GM15510 (cell line): ENCODE data around the gene CSF3R.

Experiments
- POLR2A ChIP-seq: IDR thresholded peaks from 3 replicates; pipeline ENCODE4 v1.6.1; 2011; ENCODE audit warnings: borderline replicate concordance; ENCODE audit not compliant: insufficient read length; ENCODE audit errors: extremely low read depth

The CSF3R gene

GRCh38 chr1:36482724-36483388 is at the start of gene CSF3R:
TSS of gene CSF3R (minus strand) at chr1:36482913. CDS start at chr1:36479496, 3,417 bp downstream.
- no peak for TF ChIP-seq POLR2A

GRCh38 chr1:36531833-36532232 is 49.1 kb upstream of the CSF3R start:
- TF ChIP-seq POLR2A = no peak

- no peak for TF ChIP-seq POLR2A
These were observed 48.1 kb upstream of the CSF3R start for GRCh38 chr1:36530791-36531190.

DNA sequence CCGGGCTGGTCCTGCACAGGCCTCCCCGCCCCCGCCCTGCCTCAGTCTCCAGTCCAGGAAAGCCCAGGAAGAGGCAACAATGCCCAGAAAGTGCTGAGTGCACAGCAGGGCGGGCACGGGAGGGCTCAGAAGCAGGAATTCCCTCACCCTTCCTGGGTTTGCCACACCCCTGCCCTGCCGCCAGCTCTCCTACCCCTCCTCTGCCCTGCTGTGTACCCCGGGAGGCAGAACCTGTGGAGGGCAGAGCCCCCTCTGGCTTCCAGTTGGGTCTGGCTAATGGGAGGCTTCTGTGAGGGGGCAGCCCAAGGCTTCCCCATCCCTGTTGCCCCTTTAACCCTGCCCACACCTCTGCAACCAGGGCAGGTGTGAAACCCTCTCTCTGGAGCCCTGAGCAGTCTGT is 47.5 kb upstream of the CSF3R start:
- no peak for TF ChIP-seq POLR2A

DNA sequence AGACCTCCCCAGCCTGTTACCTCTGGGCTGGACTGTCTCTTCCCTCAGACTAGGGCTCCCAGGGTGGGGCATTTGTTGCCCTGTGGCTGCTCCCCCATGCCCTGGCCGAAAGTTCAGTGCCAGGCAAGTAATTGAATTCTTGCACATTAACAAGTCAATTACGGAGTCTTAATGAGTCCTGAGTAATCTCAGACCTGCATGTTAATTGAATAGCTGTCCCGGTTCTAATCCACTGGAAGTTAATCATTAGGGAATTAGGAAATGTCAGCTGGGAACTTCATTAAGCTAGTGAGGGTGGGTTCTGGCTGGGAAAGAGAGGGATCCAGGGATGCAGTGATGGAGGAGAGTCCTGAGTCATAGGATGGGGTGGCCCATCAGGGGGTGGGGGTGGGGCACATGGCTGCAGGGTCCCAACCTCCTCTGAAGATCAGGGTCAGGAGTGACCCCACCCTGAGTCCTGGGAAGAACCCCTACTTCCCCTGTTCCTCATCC is 47.1 kb upstream of the CSF3R start:
- no peak for TF ChIP-seq POLR2A

GRCh38 chr1:36528361-36529349 is 45.9 kb upstream of the CSF3R start:
- TF ChIP-seq POLR2A = no peak

DNA sequence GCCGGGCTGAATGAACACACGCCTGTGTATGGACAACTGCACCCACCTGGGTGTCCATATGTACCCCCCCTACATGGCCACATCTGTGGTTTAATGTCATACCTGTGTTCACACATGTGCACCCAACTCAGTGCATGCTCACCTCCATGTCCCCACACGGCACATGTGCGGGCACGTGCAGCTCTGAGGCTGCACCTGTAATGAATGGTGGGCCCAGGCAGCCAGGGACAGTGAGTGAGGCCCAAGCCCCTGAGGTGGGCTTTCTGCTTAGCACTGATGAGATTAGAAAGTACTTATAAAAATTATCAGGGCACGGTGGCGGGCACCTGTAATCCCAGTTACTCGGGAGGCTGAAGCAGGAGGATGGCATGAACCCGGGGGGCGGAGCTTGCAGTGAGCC is 42.5 kb upstream of the CSF3R start:
- TF ChIP-seq POLR2A = no peak

GRCh38 chr1:36524359-36525062 is 41.8 kb upstream of the CSF3R start:
- TF ChIP-seq POLR2A = no peak

- no peak for TF ChIP-seq POLR2A
These were observed 41.1 kb upstream of the CSF3R start for GRCh38 chr1:36523850-36524249.

- TF ChIP-seq POLR2A = no peak
These were observed 40.5 kb upstream of the CSF3R start for GRCh38 chr1:36523230-36523495.

DNA sequence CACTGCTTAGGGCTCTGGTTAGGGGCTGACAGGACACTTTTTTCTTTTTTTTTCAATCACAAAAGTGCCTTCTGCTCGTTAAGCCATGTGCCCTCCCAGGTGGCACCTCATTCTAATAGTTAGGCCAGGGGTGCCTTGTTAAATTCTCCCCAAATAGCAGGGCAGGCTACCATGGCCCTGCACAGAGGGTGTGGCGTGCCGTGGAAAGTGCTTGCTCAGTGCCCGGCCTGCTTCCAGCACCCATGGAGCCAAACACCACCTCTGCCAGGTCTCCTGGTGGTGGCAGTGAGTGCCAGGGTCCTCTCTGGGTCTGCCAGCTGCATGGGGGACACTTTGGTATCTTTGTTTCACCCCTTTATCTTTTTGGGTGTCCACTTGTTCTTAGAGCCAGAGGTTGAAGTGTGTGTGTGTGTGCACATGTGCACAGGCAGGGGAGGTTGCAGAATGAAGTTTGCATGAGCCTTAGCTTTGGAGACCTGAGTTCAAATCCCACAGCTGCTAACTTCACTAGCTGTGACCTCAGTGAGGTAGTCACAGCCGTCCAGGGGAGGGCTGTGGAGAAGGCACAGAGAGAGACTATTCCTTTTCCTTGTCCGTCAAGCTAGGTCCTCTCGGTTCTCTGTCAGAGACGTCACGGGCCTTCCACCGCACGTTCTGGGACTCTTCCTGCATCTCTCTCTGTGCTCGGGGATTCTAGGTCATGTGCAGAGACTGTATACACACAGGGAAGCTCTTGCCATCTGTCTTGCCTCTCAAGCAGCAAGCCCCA is 39.9 kb upstream of the CSF3R start:
- no peak for TF ChIP-seq POLR2A

DNA sequence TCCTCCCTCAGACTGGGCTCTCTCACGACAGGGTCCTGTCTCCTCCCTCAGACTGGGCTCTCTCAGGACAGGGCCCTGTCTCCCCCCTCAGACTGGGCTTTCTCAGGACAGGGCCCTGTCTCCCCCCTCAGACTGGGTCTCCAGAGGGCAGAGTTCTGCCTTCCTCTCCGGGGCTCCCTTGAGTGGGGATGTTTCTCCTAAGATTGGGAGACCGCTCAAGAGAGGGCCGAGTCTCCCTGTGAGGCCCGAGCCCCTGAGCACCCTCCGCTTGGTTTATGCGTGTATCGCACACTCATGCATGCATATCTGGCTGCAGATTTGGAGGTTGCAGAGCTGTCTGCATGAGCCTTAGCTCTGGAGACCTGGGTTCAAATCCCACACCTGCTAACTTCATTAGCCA is 39.3 kb upstream of the CSF3R start:
- TF ChIP-seq POLR2A = no peak

DNA sequence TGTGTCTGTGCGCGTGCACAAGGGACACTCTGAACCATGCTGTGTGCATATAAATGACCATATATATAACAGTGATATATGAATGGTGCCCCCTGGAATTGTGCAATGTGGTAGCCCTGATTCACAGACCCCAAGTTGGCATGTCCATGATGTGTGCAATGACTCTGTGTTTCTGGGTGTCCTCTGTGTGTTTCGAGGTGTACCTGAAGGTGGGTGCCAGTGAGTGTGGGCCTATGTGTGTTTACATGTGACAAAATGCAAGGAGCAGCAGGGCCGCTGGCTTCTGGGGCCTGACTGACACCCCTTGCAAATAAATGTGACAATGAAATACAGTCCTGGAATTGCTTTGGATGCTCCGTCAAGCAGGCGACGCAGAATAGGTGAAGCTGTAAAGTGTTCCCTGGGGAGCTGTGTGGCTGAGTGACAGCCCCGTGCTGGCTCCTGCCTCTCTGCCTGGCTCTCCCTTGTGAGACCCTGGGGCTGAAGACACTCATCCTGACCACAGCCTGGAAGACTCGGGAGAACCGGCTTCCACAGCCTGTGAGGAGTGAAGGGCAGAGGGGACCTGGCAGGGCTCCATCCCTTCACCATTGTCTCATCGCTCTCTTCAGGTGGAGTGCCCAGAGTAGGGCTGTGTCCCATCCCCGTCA is 38.2 kb upstream of the CSF3R start:
- no peak for TF ChIP-seq POLR2A

GRCh38 chr1:36520056-36520455 is 37.3 kb upstream of the CSF3R start:
- TF ChIP-seq POLR2A = no peak

DNA sequence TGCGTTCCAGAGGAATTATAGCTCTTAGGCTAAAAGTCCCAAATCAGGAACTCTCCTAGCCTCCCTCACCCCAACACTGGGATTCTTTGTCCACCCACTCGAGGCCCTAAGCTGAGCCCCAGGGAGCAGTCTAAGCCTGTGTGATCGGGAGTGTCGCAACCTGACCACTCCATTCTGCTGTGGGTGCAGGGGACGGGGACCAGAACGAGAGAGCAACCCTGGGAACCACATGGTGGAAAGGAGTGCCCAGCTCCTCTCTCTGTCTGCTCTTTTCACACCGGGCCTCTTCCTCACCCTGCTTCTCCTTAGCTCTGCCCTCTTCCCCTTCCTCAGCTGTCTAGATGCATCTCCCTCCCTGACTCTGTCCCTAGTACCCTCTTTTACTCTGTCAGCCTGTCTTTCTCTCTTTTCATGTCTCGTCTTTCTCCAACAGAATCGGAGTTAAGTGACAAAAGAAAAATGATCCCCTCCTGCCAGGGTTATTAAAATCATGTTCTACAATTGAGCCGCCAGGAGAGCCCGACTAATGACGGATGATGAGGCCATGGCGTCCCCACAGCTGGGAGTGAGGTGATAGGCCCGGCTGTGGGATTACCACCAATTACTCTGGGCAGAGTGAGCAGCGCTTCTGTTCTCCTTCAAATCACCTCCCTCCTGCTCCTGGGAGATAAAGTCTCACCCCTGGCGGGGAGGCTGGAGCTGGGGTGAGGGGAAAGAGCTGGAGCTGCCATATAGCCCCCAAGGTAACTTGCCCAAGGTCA is 34.5 kb upstream of the CSF3R start:
- TF ChIP-seq POLR2A = no peak
